Effector memory CD4-positive, alpha-beta T cell (primary cell): ENCODE results near the gene CBY3.
"Not testable (repeated sequence)": the region's sequence is repeated elsewhere in the genome, so short reads cannot be mapped to it uniquely, and the experiment has no call there.

Experiments used
- DNase-seq, 3 donors: peaks; one replicate each; pipeline ENCODE4 v3.0.0-alpha.2; 2020
- H3K27ac ChIP-seq: 2 replicates; pipeline ENCODE4 v1.7.0; 2013; ENCODE audit warnings: mild to moderate bottlenecking, low read length, moderate library complexity; ENCODE audit not compliant: insufficient read depth, poor library complexity, severe bottlenecking
- H3K27me3 ChIP-seq: replicated peaks from 2 replicates; pipeline ENCODE4 v1.7.0; 2013; ENCODE audit warnings: mild to moderate bottlenecking, low read length; ENCODE audit not compliant: insufficient read depth, control insufficient read depth, poor library complexity, severe bottlenecking
- H3K36me3 ChIP-seq: 2 replicates; pipeline ENCODE4 v1.7.0; 2013; ENCODE audit warnings: mild to moderate bottlenecking, low read length, moderate library complexity; ENCODE audit not compliant: control insufficient read depth, insufficient read depth
- H3K4me1 ChIP-seq: 2 replicates; pipeline ENCODE4 v1.7.0; 2013; ENCODE audit warnings: low read length, mild to moderate bottlenecking; ENCODE audit not compliant: control insufficient read depth, insufficient read depth, poor library complexity, severe bottlenecking
- H3K4me3 ChIP-seq: 2 replicates; pipeline ENCODE4 v1.7.0; 2013; ENCODE audit warnings: low read length, low read depth, mild to moderate bottlenecking; ENCODE audit not compliant: insufficient read depth, poor library complexity, severe bottlenecking
- H3K9me3 ChIP-seq: 2 replicates; pipeline ENCODE4 v1.7.0; 2013; ENCODE audit warnings: mild to moderate bottlenecking, low read length, moderate library complexity; ENCODE audit not compliant: control insufficient read depth

Gene CBY3

GRCh38 chr5:179678223-179679013, 2.4 kb downstream of the CBY3 start:
- peak overlapping the region; percentile 83 for H3K27ac ChIP-seq
- H3K4me3 ChIP-seq, result peak overlapping the region; percentile 76
- peak; percentile 86 to 91 (median 89) for DNase-seq
- H3K4me1 ChIP-seq, result peaks cover 14% of the 10 kb centered on the region
- no peaks in the 10 kb centered on the region for H3K36me3 ChIP-seq
- no peaks in the 10 kb centered on the region for H3K9me3 ChIP-seq
- no peaks in the 10 kb centered on the region for H3K27me3 ChIP-seq

GRCh38 chr5:179668391-179668790, 12.4 kb downstream of the CBY3 start:
- no peaks in the 10 kb centered on the region for H3K9me3 ChIP-seq
- no peaks in the 10 kb centered on the region for H3K4me1 ChIP-seq
- peak; percentile 9 to 23 (median 15) for DNase-seq
- H3K27me3 ChIP-seq, result no peaks in the 10 kb centered on the region
- H3K36me3 ChIP-seq, result no peaks in the 10 kb centered on the region
- H3K4me3 ChIP-seq, result no peak overlapping the region
- H3K27ac ChIP-seq, result no peak overlapping the region

- not testable (repeated sequence) for H3K4me3 ChIP-seq, H3K4me1 ChIP-seq, H3K9me3 ChIP-seq, H3K27ac ChIP-seq, H3K27me3 ChIP-seq, H3K36me3 ChIP-seq, DNase-seq
Measured at GRCh38 chr5:179661647-179662046, 19.2 kb downstream of the CBY3 start.

- H3K27ac ChIP-seq, H3K9me3 ChIP-seq, H3K4me1 ChIP-seq, DNase-seq, H3K27me3 ChIP-seq, H3K36me3 ChIP-seq: not testable (repeated sequence)
- H3K4me3 ChIP-seq, result peak overlapping the region; percentile 35
Measured at GRCh38 chr5:179658179-179658856, 22.5 kb downstream of the CBY3 start.

- DNase-seq, H3K9me3 ChIP-seq, H3K4me3 ChIP-seq, H3K36me3 ChIP-seq, H3K4me1 ChIP-seq, H3K27ac ChIP-seq, H3K27me3 ChIP-seq: not testable (repeated sequence)
Measured at GRCh38 chr5:179657302-179658178, 23.3 kb downstream of the CBY3 start.

GRCh38 chr5:179653135-179653534, 27.7 kb downstream of the CBY3 start:
- H3K27ac ChIP-seq, DNase-seq, H3K4me3 ChIP-seq, H3K27me3 ChIP-seq, H3K9me3 ChIP-seq, H3K36me3 ChIP-seq, H3K4me1 ChIP-seq: not testable (repeated sequence)

GRCh38 chr5:179650245-179650644, 30.6 kb downstream of the CBY3 start:
- not testable (repeated sequence) for DNase-seq, H3K27ac ChIP-seq, H3K4me1 ChIP-seq, H3K4me3 ChIP-seq, H3K36me3 ChIP-seq, H3K27me3 ChIP-seq, H3K9me3 ChIP-seq

GRCh38 chr5:179649166-179649703, 31.6 kb downstream of the CBY3 start:
- not testable (repeated sequence) for H3K27me3 ChIP-seq, H3K36me3 ChIP-seq, H3K27ac ChIP-seq, H3K4me3 ChIP-seq, H3K9me3 ChIP-seq, DNase-seq, H3K4me1 ChIP-seq

- no peaks in the 10 kb centered on the region for H3K27me3 ChIP-seq
- no peak overlapping the region for H3K4me3 ChIP-seq
- H3K9me3 ChIP-seq, result no peaks in the 10 kb centered on the region
- H3K36me3 ChIP-seq, result no peaks in the 10 kb centered on the region
- H3K27ac ChIP-seq, result no peak overlapping the region
- DNase-seq, result no peak
- H3K4me1 ChIP-seq, result no peaks in the 10 kb centered on the region
Measured at GRCh38 chr5:179648410-179648809, 32.4 kb downstream of the CBY3 start.
